Measurements from ENCODE around the gene USP20. TPM values are rescaled to one million over a fixed set of nuclear protein-coding genes. Genes with fewer than 3 reads are reported as not detected.

USP20 gene
- total RNA-seq, 1 donor from 2014 or later, result 35.9 TPM

GRCh38 chr9:129899620-129900019, 64.4 kb downstream of the USP20 start:
- Mint-ChIP-seq H3K27me3 (ENCODE audit: low read depth) (no peaks in the 10 kb centered on the region), H3K4me3 (no peak overlapping the region), H3K27ac (ENCODE audit: unreplicated experiment) (no peak overlapping the region), H3K9me3 (no peaks in the 10 kb centered on the region), H3K36me3 (ENCODE audit: low read depth) (peaks cover 22% of the 10 kb centered on the region), H3K4me1 (no peaks in the 10 kb centered on the region)
- no peak for DNase-seq (ENCODE audit: low read depth, low spot score)
- TF ChIP-seq CTCF (conservative IDR thresholded peaks at IDR 0.05), result no peak

GRCh38 chr9:129900263-129901027, 65.2 kb downstream of the USP20 start:
- no peak for TF ChIP-seq CTCF (conservative IDR thresholded peaks at IDR 0.05)
- no peak overlapping the region for H3K4me3 Mint-ChIP-seq
- no peaks in the 10 kb centered on the region for H3K9me3 Mint-ChIP-seq
- no peak for DNase-seq (ENCODE audit: low read depth, low spot score)
- H3K36me3 Mint-ChIP-seq (ENCODE audit: low read depth), result peaks cover 25% of the 10 kb centered on the region
- H3K27ac Mint-ChIP-seq (ENCODE audit: unreplicated experiment), result no peak overlapping the region
- no peaks in the 10 kb centered on the region for H3K27me3 Mint-ChIP-seq (ENCODE audit: low read depth)
- H3K4me1 Mint-ChIP-seq, result no peaks in the 10 kb centered on the region

- peaks cover 28% of the 10 kb centered on the region for H3K36me3 Mint-ChIP-seq (ENCODE audit: low read depth)
- H3K27me3 Mint-ChIP-seq (ENCODE audit: low read depth), result no peaks in the 10 kb centered on the region
- no peak for TF ChIP-seq CTCF (conservative IDR thresholded peaks at IDR 0.05)
- H3K27ac Mint-ChIP-seq (ENCODE audit: unreplicated experiment), result peak overlapping the region; percentile 72
- DNase-seq (ENCODE audit: low read depth, low spot score), result no peak
- no peaks in the 10 kb centered on the region for H3K9me3 Mint-ChIP-seq
- no peaks in the 10 kb centered on the region for H3K4me1 Mint-ChIP-seq
- H3K4me3 Mint-ChIP-seq, result no peak overlapping the region
Measured at GRCh38 chr9:129901993-129902739, 66.9 kb downstream of the USP20 start.

- Mint-ChIP-seq H3K36me3 (ENCODE audit: low read depth) (peaks cover 32% of the 10 kb centered on the region), H3K9me3 (no peaks in the 10 kb centered on the region), H3K4me3 (no peak overlapping the region)
Measured at GRCh38 chr9:129902740-129903134, 67.5 kb downstream of the USP20 start.

GRCh38 chr9:129904734-129905133, 69.5 kb downstream of the USP20 start:
- Mint-ChIP-seq H3K27ac (ENCODE audit: unreplicated experiment) (no peak overlapping the region), H3K9me3 (no peaks in the 10 kb centered on the region), H3K4me3 (no peak overlapping the region), H3K36me3 (ENCODE audit: low read depth) (peaks cover 29% of the 10 kb centered on the region), H3K27me3 (ENCODE audit: low read depth) (no peaks in the 10 kb centered on the region), H3K4me1 (no peaks in the 10 kb centered on the region)
- no peak for DNase-seq (ENCODE audit: low read depth, low spot score)
- TF ChIP-seq CTCF (conservative IDR thresholded peaks at IDR 0.05), result no peak

More at GRCh38 chr9:129902740-129903134, 67.5 kb downstream of the USP20 start:
- Mint-ChIP-seq H3K4me1 (no peaks in the 10 kb centered on the region), H3K27me3 (ENCODE audit: low read depth) (no peaks in the 10 kb centered on the region), H3K27ac (ENCODE audit: unreplicated experiment) (no peak overlapping the region)
- no peak for DNase-seq (ENCODE audit: low read depth, low spot score)
- TF ChIP-seq CTCF (conservative IDR thresholded peaks at IDR 0.05), result no peak

All from neural crest cell (in vitro differentiated cells).